Colon (tissue), 2 donors: ENCODE results near the gene ZNF555.
"Not testable (repeated sequence)": the region's sequence is repeated elsewhere in the genome, so short reads cannot be mapped to it uniquely, and the experiment has no call there.

Experiments used
- FAIRE-seq: peaks from 2 replicates; lab custom pipeline; 2012; peaks lifted over from hg19 to GRCh38; lab: Jason Lieb, UNC
- donor health status: control.
- donor health status: control.

ZNF555 gene

DNA sequence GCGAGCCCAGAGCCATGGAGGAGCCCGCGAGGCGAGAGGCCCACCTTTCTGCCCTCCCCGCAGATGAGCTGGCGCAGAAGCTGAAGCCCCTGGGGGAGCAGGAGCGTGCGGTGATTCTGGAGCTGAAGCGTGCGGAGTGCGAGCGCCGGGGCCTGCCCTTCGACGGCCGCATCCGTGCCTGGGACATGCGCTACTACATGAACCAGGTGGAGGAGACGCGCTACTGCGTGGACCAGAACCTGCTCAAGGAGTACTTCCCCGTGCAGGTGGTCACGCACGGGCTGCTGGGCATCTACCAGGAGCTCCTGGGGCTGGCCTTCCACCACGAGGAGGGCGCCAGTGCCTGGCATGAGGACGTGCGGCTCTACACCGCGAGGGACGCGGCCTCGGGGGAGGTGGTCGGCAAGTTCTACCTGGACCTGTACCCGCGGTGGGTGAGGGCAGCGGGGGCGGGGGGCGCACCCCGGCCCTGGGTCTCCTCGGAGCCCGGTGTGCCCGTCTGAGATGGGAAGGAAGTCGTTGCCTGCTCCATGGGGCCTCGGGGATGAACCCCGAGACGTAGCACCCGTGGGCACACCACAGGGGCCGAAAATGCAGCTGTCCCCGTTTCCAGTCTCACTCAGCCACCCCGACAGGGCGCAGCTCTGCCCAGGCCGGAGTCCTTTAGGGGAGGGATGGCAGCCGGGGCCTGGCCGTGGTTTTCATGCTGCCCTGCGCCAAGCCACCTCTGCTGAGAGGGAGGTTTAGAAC is 33.7 kb upstream of the ZNF555 start:
- FAIRE-seq: no peak

- no peak for FAIRE-seq
Observed at GRCh38 chr19:2808129-2808941, 32.9 kb upstream of the ZNF555 start.

DNA sequence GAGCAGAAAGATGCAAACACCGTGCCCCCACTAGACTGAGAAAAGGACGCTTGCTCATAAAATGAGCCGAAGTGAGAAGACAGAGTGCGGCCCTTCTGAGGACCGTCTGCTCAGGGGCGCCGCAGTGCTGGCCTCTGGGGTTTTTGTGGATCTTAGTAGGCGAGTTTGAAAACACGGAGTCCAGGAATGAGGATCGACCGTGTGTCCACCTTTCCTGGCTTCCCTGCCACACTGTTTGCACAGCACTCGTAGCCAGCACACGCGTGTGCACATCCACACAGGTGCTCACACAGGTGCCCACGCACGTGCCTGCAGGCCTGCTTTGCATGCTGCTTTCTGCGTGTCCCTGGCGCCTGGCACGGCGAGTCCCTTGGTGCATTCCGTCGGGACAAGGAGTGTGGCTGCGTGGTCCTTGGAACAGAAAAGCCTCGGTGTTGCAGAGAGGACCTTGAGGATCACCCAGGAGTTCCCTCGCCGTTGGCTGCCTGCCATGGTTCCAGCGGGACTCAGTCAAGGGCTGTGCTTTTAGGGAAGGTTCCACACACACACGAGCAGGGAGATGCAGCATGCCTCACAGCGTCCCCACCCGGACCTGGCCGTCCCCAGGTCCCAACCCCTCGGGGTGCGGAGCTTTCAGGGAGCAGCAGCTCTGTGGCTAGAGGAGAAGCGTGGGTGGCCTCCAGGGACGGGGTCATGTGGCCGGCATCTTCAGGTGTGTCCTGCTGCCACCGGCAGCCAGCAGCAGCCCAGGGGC is 31.7 kb upstream of the ZNF555 start:
- no peak for FAIRE-seq

GRCh38 chr19:2810141-2811091 is 30.9 kb upstream of the ZNF555 start:
- no peak for FAIRE-seq

GRCh38 chr19:2811221-2811722 is 30.0 kb upstream of the ZNF555 start:
- FAIRE-seq: no peak

DNA sequence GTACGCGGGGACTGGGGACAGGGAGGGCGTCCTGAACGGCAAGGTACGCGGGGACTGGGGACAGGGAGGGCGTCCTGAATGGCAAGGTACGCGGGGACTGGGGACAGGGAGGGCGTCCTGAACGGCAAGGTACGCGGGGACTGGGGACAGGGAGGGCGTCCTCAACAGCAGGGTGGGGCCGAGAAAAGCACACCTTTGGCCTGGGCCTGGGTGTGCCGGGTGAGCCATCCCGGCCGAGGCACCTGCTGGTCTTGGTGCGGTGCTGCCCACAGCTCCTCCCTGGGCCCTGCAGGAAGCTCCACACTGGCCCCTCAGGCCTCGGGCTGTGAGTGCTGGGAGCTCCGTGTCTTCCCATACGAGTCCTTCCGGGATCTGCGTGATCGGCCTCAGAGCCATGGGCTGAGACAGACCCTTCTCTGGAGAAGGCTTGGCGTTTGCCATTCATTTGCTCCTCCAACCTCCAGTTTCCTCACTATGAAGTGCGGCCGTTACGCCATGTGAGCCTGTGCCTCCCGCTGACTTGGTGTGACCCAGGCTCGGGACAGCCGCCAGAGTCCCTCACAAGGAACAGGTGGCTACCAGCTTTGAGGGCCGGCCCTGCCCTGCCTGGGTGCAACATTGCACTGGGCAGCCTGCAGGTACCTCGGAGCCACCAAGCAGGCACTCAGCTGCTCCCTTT is 29.4 kb upstream of the ZNF555 start:
- FAIRE-seq: no peak

DNA sequence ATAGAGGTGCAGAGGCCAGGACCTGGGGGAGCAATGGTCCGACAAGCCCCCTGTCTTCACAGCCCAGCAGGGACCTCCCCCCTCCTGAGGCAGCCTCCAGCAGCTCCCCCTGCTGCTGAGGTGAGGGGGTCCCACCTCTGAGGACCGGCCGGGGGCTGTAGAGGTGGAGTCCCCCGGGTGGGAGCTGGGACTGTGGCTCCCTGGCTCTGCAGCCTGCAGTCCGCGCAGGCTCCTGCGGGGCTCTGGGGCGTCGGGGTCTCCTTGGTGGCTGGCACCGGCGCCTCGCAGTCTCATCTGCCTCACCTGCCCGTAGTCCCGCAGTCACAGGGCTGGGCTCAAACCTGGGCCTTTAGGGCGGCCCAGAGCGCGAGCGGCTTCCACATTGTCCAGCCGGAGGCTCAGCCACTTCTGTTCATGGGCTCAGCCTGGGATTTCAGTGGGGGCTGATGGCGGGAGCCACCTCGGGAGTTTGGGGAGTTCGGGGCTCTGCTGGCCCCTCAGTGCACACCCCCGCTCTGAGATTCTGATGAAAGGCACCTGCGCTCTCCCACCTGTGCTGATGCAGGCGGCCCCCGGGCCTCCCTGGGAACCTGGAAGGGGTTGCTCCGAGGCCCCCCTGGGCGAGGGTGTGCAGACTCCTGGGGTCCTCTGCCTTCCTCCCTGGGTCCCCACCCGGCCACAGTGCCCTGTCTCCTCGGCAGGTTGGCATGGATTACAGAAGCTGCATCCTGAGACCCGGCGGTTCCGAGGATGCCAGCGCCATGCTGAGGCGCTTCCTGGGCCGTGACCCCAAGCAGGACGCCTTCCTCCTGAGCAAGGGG is 28.7 kb upstream of the ZNF555 start:
- no peak for FAIRE-seq

GRCh38 chr19:2813235-2814160 is 27.8 kb upstream of the ZNF555 start:
- no peak for FAIRE-seq

DNA sequence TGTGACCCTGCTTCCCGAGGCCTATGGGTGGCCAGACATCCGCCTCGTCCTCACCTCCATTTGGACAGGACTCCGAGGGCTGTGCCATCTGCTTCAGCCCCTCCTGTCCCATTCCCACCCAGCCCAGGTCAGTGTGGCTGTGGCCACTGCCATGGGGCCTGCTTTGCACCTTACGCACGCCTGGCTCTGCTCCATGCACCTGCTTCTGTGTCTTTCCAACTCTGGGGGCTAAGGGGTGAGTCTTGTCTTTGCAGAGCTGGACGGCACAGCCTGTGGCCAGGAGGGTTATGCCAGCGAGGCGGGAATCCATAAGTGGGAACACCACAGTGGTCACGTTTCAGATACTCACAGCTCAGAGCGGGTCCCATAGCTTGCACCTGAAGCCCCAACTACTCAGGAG is 26.8 kb upstream of the ZNF555 start:
- no peak for FAIRE-seq

- no peak for FAIRE-seq
Observed at GRCh38 chr19:2815191-2815614, 26.1 kb upstream of the ZNF555 start.

DNA sequence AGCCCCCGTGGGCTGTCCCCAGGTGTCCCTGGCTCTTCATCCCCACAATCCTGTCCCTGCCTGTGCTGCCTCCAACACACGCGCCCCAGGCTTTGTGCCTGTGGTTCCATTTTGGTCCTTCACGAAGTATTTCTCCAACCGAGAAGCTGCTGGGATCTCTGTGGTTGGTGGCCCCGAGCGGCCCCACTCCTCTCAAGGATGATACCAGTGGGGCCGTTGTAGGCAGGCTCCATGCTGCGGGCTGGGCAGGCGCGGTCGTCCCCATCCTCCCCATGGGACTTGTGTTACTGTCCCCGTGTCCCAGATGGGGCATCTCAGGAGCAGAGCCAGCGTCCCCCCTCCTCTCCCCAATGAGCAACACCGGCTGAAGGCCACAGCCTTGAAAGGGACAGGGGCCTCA is 25.4 kb upstream of the ZNF555 start:
- FAIRE-seq: no peak

GRCh38 chr19:2816641-2817040 is 24.6 kb upstream of the ZNF555 start:
- no peak for FAIRE-seq

- not testable (repeated sequence) for FAIRE-seq
Observed at GRCh38 chr19:2817237-2817829, 23.9 kb upstream of the ZNF555 start.

DNA sequence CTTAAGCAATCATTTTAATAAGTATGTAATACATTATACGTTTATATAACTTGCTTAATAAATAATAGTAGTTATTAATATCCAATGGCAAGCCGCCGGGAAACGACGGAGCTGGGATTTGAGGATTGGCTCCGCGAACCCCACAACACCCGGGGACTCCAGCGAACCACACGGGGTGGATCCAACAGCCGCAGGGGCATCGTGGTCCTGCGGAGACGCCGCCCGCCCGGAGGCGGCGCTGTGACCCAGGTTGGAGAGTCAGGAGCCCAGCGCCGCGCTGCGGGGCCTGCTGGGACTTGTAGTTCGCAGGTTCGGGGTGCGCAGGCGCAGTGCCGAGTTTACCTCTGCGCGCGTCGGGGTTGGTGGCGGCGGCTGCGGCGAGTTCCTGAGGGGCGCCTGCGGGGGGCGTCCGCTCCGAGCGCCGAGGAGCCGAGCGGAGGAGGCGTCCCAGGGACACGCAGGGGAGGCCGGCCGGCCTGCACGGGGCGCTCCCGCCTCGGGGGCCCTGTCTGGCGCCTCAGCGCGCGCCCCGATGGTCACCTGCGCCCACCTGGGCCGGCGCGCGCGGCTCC is 21.6 kb upstream of the ZNF555 start, which contains the start of gene ZNF554:
TSS of gene ZNF554 (plus strand) at position 329 of the 572 bp plus-strand sequence. CDS start at position 533, 204 bp downstream.
- FAIRE-seq: no peak

DNA sequence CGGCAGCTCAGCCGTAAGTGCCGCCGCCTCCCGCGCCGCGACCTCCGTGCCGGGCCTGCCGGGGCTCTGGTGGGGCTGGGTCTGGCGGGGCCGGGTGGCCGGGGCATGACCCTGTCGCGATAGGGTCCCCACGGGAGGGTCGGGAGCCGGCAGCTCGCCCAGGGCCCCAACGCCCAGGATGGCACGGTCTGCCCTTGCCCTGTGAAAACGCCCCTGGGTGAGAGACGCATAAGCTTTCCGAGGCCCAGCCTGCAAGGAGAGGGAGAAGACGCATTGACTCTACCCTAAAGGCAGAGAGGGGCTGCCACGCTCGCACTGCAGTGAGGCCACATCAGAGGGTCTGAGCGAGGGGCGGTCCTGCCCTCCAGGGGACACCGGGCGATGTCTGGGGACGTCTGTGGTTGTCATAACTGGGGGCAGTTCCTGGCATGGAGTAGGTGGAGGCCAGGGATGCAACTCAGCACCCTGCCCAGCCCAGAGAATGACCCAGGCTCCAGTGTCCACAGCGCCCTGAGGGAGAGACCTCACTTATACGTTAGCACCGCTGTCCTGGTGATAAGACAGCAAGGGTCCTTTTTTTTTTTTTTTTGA is 21.1 kb upstream of the ZNF555 start:
- FAIRE-seq: no peak

- no peak for FAIRE-seq
Observed at GRCh38 chr19:2822846-2823245, 18.4 kb upstream of the ZNF555 start.

- FAIRE-seq: no peak
Observed at GRCh38 chr19:2823646-2824045, 17.6 kb upstream of the ZNF555 start.
